SK-N-DZ (cell line): ENCODE measurements around the gene ELK4. TPM values are rescaled to one million over a fixed set of nuclear protein-coding genes. Genes with fewer than 3 reads are reported as not detected.

Source experiments
- DNase-seq: peaks from one replicate; pipeline ENCODE4 v3.0.0-alpha.2; 2015; ENCODE audit warnings: low spot score
- polyA plus RNA-seq, 2 experiments: library from polyadenylated mRNA; depleted of rRNA; stranded (reverse); fragments of >200 nt; gene quantifications; 2 replicates each; pipeline ENCODE4 v1.2.3, GENCODE V29; 2014

Gene ELK4, protein sequence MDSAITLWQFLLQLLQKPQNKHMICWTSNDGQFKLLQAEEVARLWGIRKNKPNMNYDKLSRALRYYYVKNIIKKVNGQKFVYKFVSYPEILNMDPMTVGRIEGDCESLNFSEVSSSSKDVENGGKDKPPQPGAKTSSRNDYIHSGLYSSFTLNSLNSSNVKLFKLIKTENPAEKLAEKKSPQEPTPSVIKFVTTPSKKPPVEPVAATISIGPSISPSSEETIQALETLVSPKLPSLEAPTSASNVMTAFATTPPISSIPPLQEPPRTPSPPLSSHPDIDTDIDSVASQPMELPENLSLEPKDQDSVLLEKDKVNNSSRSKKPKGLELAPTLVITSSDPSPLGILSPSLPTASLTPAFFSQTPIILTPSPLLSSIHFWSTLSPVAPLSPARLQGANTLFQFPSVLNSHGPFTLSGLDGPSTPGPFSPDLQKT
- polyA plus RNA-seq (2014; cell fraction: cytosol; rRNA removed), result 4.4 and 5.7 TPM in 2 replicates
- polyA plus RNA-seq (2014; cell fraction: nucleus; rRNA removed), result 5.3 and 8.4 TPM in 2 replicates

GRCh38 chr1:205631768-205632668 is at the start of gene ELK4:
Gene ELK4 (minus strand): TSS chr1:205632011. CDS start chr1:205623882, 8,129 bp downstream.
- DNase-seq, result peak; percentile 97

DNA sequence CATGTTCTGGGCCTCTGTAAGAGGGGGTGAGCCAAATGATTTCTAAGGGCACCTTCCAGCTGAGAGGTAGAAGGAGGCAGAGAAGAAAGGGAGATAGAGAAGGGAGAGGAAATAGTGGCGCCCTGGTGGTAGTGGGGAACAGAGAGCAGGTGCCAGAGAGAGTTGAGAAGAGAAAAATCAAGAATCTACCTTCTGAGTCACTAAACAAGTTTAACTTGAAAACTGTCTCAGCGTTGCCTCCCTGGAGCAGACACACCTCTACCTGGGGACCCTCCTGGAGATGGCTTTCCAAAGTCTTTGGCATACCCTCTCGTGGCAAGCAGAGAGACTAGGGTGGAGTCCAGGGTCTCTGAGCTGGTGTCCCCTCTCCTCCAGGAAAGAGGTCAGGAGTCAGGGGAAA is 49.6 kb upstream of the ELK4 start:
- DNase-seq, result no peak

- no peak for DNase-seq
Observed at GRCh38 chr1:205680073-205680851, 48.5 kb upstream of the ELK4 start, which contains the start of gene SLC45A3. Gene SLC45A3 (minus strand): TSS chr1:205680509. CDS start chr1:205664656, 15,853 bp downstream.

DNA sequence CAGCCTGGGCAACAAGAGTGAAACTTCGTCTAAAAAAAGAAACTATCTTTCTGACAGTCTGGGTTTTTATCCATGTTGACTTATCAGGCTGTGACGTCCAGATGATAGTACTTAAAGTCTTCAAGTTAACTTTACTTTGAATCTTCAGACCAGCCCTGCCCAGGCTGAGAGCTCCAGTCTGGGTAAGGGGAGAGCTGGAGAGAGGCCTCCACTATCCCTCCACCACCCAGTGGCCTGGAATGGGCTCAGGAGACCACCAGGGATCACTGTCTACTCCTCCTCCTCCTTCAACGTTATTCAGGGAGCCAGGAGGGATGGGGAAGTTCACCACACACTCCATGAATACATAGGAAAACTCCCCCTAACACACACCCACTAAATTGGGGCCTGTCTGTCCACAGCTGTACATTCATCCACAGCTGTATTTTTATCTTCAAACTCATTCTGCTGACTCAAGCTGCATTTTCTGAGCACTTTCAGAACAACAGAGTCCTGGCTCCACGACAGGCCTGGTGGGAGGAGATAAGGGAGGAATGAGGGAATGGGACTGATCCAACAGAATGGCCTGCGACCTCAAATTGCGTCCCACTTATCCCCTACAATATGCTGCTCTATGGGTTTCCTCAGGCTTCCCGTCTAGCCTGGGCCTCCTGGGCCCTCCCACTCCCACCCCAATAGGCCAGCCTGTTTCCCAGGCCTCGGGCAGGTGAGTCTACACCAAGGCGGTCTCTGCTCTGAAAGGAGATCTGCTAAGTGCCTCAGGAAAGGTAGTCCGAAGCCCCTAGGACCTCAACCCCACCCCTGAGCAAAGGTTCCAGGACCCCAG is 46.7 kb upstream of the ELK4 start:
- DNase-seq, result no peak

- DNase-seq, result no peak
Observed at GRCh38 chr1:205677167-205677566, 45.4 kb upstream of the ELK4 start.

DNA sequence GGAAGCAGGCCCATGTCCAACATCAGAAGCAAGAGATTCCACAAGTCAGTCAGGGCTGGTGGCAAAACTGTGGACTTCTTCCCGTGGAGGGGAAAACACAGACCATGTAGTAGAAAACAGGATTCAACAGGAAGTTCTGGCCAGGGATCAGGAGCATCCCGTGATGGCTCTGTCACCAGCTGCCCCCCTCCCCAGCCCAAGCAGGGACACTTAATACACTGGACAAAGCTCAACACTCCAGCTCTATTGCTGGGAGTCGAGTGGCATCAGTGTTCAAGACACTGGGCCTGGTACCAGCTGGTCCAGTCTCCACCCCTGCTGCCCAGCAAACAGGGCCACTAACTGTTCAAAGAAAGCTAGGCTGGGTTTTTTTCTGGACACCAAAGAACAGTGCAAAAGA is 44.8 kb upstream of the ELK4 start:
- DNase-seq, result no peak

GRCh38 chr1:205676002-205676401 is 44.2 kb upstream of the ELK4 start:
- no peak for DNase-seq

DNA sequence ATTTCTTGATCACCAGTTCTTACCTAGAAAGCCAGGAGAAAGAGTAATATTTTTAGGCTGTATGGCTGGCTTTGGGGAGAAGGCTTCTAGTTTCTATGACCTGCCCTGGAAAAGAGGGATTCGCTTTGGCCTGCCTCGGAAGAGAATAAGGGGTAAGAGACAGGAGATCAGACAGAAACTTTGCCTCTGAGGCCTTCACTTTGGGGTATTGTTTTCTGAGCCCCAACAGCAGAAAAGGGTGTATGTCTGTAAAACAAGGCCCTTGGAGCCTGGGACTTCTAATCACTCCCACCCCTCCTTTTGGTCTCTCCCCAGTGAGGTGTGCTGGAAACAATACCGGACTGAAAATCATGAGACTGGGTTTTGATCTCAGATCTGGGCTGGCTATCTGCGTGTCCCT is 43.4 kb upstream of the ELK4 start:
- no peak for DNase-seq

DNA sequence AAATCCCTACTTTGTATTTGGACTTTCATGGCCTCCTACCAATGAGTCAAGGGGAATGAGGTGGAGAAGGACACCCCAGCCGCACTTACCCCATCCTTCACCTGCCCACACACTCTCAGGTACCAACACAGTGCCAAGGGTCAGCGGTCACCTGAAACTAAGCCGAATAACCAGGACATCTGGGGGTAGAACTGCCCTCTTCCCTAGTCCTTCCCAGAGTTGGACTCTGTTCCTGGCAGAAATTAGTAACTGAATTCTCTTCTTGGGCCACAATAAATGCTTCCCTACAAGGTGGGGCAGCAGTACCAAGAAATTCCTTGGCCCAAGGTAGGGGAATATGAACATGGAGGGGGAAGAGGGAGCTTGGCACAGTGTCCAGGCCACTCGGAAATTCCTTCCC is 41.2 kb upstream of the ELK4 start:
- DNase-seq, result no peak

DNA sequence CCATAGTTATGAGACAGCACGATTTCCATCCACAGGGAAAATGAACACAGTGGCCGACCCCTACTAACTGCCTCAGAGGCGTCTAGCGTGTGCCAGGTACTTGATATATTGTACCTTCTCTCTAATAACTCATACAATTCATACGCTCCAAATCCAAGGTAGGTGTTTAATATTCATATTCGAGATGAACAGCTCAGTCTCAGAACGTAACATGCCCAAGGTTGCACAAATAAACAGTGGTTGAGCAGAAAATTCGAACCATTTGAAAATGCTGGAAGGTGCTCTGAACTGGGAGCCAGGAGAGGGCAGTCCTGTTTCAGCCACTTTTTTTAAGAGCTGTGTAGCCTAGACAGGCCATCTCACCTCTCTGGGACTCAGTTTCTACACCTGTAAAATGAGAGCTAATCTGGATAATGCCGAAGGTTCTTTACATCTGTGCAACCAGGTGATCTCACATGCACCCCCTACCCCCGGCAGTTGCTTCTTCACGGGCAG is 40.6 kb upstream of the ELK4 start:
- no peak for DNase-seq

DNA sequence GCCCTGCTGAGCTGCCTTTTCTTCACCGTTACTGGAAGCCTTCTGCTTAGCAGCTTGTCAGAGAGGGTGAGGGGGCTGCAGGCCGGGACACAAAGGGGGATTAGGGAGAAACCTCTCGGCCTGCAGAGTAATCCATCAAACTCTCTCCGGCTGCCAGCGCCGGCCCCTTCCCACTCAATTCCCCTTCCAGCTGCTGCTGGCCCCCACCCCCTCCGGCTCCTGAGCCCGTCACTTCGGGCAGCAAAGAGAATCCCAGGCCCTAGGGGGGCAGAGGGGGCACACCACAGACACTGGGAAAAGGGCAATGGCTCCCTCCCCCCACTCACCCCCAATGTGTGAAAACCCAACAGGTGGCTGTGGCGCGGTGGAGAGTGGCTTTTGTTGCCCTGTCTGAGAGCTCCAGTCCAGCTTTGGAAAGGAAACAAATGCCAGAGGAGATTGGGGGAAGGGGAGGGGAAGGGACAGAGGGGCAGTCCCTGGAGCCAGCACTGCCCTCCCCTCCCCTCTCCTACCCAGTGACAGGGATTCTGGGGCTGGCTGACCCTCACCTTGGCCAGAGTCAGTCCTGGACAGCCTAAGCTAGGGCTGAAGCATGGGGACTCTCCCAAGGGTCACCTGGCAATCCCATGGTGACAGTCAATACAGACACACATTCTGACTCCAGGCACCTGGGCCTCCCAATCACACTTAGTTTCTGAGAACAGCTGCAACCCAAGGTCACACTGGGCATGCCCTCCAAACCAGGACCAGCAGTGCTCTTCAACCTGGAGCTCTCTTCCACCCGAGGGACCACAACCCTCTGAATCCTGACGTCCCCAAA is 39.0 kb upstream of the ELK4 start:
- no peak for DNase-seq

- no peak for DNase-seq
Observed at GRCh38 chr1:205670150-205670446, 38.3 kb upstream of the ELK4 start.

- DNase-seq, result no peak
Observed at GRCh38 chr1:205669341-205670149, 37.7 kb upstream of the ELK4 start.

- no peak for DNase-seq
Observed at GRCh38 chr1:205668951-205669340, 37.1 kb upstream of the ELK4 start.

GRCh38 chr1:205667909-205668643 is 36.3 kb upstream of the ELK4 start:
- DNase-seq, result no peak

DNA sequence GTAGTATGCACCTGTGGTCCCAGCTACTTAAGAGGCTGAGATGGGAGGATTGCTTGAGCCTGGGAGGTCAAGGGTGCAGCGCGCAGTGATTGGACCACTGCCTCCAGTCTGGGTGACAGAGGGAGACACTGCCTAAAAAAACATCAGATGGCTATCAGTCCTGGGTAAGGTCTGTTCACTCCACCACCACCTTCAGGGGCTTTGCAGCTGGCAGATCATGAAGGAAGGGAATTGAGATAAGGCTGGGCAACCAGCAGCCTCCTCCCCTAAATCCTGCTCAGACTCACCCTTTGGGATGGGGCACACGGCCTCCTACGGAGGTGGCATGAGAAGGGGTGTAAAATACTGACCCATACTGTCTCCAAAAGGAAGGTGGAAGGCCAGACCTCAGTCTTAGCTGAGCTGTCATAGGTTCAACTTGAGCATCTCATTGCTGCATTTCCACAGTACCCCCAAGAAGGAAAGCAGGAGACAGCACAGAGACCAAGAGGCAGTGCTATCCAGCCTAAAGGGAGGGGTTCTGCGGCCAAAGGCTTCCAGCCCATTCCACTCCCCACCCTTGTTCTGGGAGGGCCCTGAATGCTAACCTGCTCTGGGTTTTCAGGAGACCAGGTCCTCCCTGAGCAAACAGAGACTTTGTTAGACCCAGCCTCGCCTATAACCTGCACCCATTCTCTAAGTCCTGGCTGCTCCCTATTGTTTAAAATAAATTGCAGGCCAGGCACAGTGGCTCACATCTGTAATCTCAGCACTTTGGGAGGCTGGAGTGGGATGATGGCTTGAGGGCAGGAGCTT is 34.8 kb upstream of the ELK4 start:
- DNase-seq, result no peak
